PC-3 (cell line): ENCODE measurements around the gene ARVCF. TPM values are rescaled to one million over a fixed set of nuclear protein-coding genes. Genes with fewer than 3 reads are reported as not detected.

ENCODE experiments used
- ATAC-seq: fragments of 200-7000 bp; cut with Tn5 transposase; 2 replicates; pipeline ENCODE4 v1.9.1; 2020; ENCODE audit warnings: mild to moderate bottlenecking, moderate library complexity
- BruUV-seq: library from RNA; stranded (reverse); fragments of 400-500 nt; replicated peaks from 2 replicates; lab custom pipeline; 2021; lab: Mats Ljungman, UMichigan
- CTCF ChIA-PET: fragments of 300-600 bp; sonication (Branson Sonifier 250); formaldehyde crosslinking; loops from one replicate; lab custom pipeline; 2022; ENCODE audit warnings: antibody characterized with exemption; lab: Charles Lee
- POLR2A ChIA-PET: fragments of 300-600 bp; sonication (Branson Sonifier 250); formaldehyde crosslinking; loops from one replicate; lab custom pipeline; 2022; ENCODE audit warnings: antibody characterized with exemption; ENCODE audit not compliant: unreplicated experiment; lab: Charles Lee
- DNase-seq: peaks from one replicate; pipeline ENCODE4 v3.0.0-alpha.2; 2015
- H2AFZ ChIP-seq: fragments of 300-600 bp; sonication (generic); 2 replicates; pipeline ENCODE4 v1.6.0; 2016; ENCODE audit warnings: antibody characterized with exemption, low read length
- H3F3A ChIP-seq: fragments of 300-600 bp; sonication (generic); one replicate; pipeline ENCODE4 v1.6.0; 2017; ENCODE audit warnings: antibody characterized with exemption, low read length, control low read depth, mild to moderate bottlenecking; ENCODE audit not compliant: unreplicated experiment
- H3K27ac ChIP-seq: fragments of 300-600 bp; sonication (generic); 2 replicates; pipeline ENCODE4 v1.5.1; 2016; ENCODE audit warnings: mild to moderate bottlenecking, low read length
- H3K27me3 ChIP-seq: fragments of 300-600 bp; sonication (generic); 2 replicates; pipeline ENCODE4 v1.6.1; 2016; ENCODE audit warnings: low read length, mixed read lengths
- H3K36me3 ChIP-seq: fragments of 300-600 bp; sonication (generic); 2 replicates; pipeline ENCODE4 v1.6.1; 2016; ENCODE audit warnings: low read depth, mixed run types, low read length, mixed read lengths
- H3K4me1 ChIP-seq: fragments of 300-600 bp; sonication (generic); 2 replicates; pipeline ENCODE4 v1.5.1; 2016; ENCODE audit warnings: low read length; ENCODE audit not compliant: insufficient read depth
- H3K4me2 ChIP-seq: fragments of 300-600 bp; sonication (generic); 2 replicates; pipeline ENCODE4 v1.6.0; 2016; ENCODE audit warnings: low read length
- H3K4me3 ChIP-seq: fragments of 300-600 bp; sonication (generic); 2 replicates; pipeline ENCODE4 v1.5.1; 2016; ENCODE audit warnings: mild to moderate bottlenecking, low read length, mixed read lengths
- H3K79me2 ChIP-seq: fragments of 300-600 bp; sonication (generic); 2 replicates; pipeline ENCODE4 v1.6.1; 2017; ENCODE audit warnings: low read length, mixed read lengths
- H3K9ac ChIP-seq: fragments of 300-600 bp; sonication (generic); 2 replicates; pipeline ENCODE4 v1.6.0; 2016; ENCODE audit warnings: mild to moderate bottlenecking, low read length
- H3K9me2 ChIP-seq: fragments of 300-600 bp; sonication (generic); replicated peaks from 2 replicates; pipeline ENCODE4 v1.6.1; 2016; ENCODE audit warnings: mixed run types, low read length, mixed read lengths
- H3K9me3 ChIP-seq: fragments of 300-600 bp; sonication (generic); 2 replicates; pipeline ENCODE4 v1.6.1; 2016; ENCODE audit warnings: low read length, mixed read lengths
- H4K20me1 ChIP-seq: fragments of 300-600 bp; sonication (generic); 2 replicates; pipeline ENCODE4 v1.6.1; 2016; ENCODE audit warnings: low read length, mixed read lengths
- CTCF ChIP-seq: fragments of 300-600 bp; sonication (generic); conservative IDR thresholded peaks from 2 replicates; pipeline ENCODE4 v1.5.1; 2017; ENCODE audit warnings: antibody characterized with exemption, low read depth, mild to moderate bottlenecking, low read length
- EZH2 ChIP-seq: fragments of 300-600 bp; sonication (generic); IDR thresholded peaks from one replicate; pipeline ENCODE4 v1.6.1; 2017; ENCODE audit warnings: antibody characterized with exemption, mild to moderate bottlenecking, low read length; ENCODE audit not compliant: unreplicated experiment
- EZH2phosphoT487 ChIP-seq: fragments of 300-600 bp; sonication (generic); IDR thresholded peaks from 2 replicates; pipeline ENCODE4 v1.6.1; 2018; ENCODE audit warnings: mild to moderate bottlenecking, antibody characterized with exemption, low read length, borderline replicate concordance
- intact Hi-C: fragments of 100-400 bp; cut with micrococcal nuclease; formaldehyde crosslinking; loops from 2 replicates; pipeline ENCODE4 v1.9.0; 2023
- total RNA-seq: library from RNA; depleted of rRNA; stranded (reverse); fragments of >200 nt; gene quantifications from 2 replicates; pipeline ENCODE4 v1.2.3, GENCODE V29; 2014

Gene ARVCF
- total RNA-seq, 1 experiment from 2014 or later = 20.0 TPM

GRCh38 chr22:20011993-20012740 is 4.5 kb downstream of the ARVCF start:
- H3K9ac ChIP-seq = no peak overlapping the region
- H3K4me3 ChIP-seq = no peak overlapping the region
- no TSS peak for BruUV-seq
- H4K20me1 ChIP-seq = no peaks in the 10 kb centered on the region
- H3K4me2 ChIP-seq = no peak overlapping the region
- TF ChIP-seq CTCF = no peak
- TF ChIP-seq EZH2phosphoT487 = no peak
- TF ChIP-seq EZH2 = no peak
- no peaks in the 10 kb centered on the region for H3K9me2 ChIP-seq
- intact Hi-C loops = no loop called here
- no peaks in the 10 kb centered on the region for H3K4me1 ChIP-seq
- H2AFZ ChIP-seq = no peak overlapping the region
- no peak for ATAC-seq
- no peak for DNase-seq
- POLR2A ChIA-PET = no interaction called here
- no peaks in the 10 kb centered on the region for H3K27me3 ChIP-seq
- no peak overlapping the region for H3K27ac ChIP-seq
- CTCF ChIA-PET = no interaction called here
- no peaks in the 10 kb centered on the region for H3F3A ChIP-seq
- no peaks in the 10 kb centered on the region for H3K79me2 ChIP-seq
- H3K36me3 ChIP-seq = no peaks in the 10 kb centered on the region
- H3K9me3 ChIP-seq = no peaks in the 10 kb centered on the region

GRCh38 chr22:20011123-20011992 is 5.3 kb downstream of the ARVCF start:
- DNase-seq (no peak), ATAC-seq (no peak)
- ChIA-PET CTCF (no interaction called here), POLR2A (no interaction called here)
- Histone ChIP-seq H3K27ac (no peak overlapping the region), H2AFZ (no peak overlapping the region), H3K9me3 (no peaks in the 10 kb centered on the region), H3K9me2 (no peaks in the 10 kb centered on the region), H3K4me1 (no peaks in the 10 kb centered on the region), H3K79me2 (no peaks in the 10 kb centered on the region), H3F3A (no peaks in the 10 kb centered on the region), H3K9ac (no peak overlapping the region), H3K27me3 (no peaks in the 10 kb centered on the region), H4K20me1 (no peaks in the 10 kb centered on the region), H3K4me2 (no peak overlapping the region), H3K4me3 (no peak overlapping the region), H3K36me3 (no peaks in the 10 kb centered on the region)
- intact Hi-C loops = no loop called here
- BruUV-seq = no TSS peak
- TF ChIP-seq EZH2phosphoT487 (no peak), EZH2 (no peak), CTCF (no peak)
